Transverse colon (tissue), 4 donors: ENCODE measurements around the gene MED26. TPM values are rescaled to one million over a fixed set of nuclear protein-coding genes. Genes with fewer than 3 reads are reported as not detected.

Experiments used
- DNase-seq: peaks from one replicate; pipeline ENCODE4 v3.0.0-alpha.2; 2019
- H3K27ac ChIP-seq, 4 donors: fragments of 200-600 bp; sonication (generic); 2 replicates each; pipeline ENCODE4 v1.5.1; 2016 to 2018; ENCODE audit warnings: inconsistent platforms in 4 of 4
- H3K27me3 ChIP-seq: fragments of 200-600 bp; sonication (generic); 2 replicates; pipeline ENCODE4 v1.5.1; 2017; ENCODE audit warnings: inconsistent platforms
- H3K36me3 ChIP-seq, 4 donors: fragments of 200-600 bp; sonication (generic); 2 replicates each; pipeline ENCODE4 v1.5.1; 2017 to 2019; ENCODE audit warnings: inconsistent platforms in 4 of 4
- H3K4me1 ChIP-seq, 4 donors: fragments of 200-600 bp; sonication (generic); 2 replicates each; pipeline ENCODE4 v1.5.1; 2017 to 2020; ENCODE audit warnings: inconsistent platforms in 4 of 4
- H3K4me3 ChIP-seq, 4 donors: fragments of 200-600 bp; sonication (generic); 1 replicate in 1 of 4; 2 replicates in 3 of 4; pipeline versions ENCODE4 v1.5.1 to v1.6.1; 2017 to 2019; ENCODE audit warnings: inconsistent platforms in 4 of 4
- H3K9me3 ChIP-seq, 2 donors: fragments of 200-600 bp; sonication (generic); 2 replicates each; pipeline ENCODE4 v1.5.1; 2017 to 2019; ENCODE audit warnings: inconsistent platforms in 2 of 2
- CTCF ChIP-seq, 5 experiments: fragments of 200-600 bp in 3 of 5; fragments of 450-650 bp in 2 of 5; sonication (generic) in 3 of 5; IDR thresholded peaks; 1 replicate in 2 of 5; 2 replicates in 3 of 5; pipeline ENCODE4 v1.5.1; 2016 to 2017; ENCODE audit warnings: antibody characterized with exemption in 5 of 5, inconsistent platforms in 3 of 5, mild to moderate bottlenecking in 2 of 5, moderate library complexity in 1 of 5
- EP300 ChIP-seq: sonication (generic); formaldehyde crosslinking; IDR thresholded peaks from one replicate; pipeline ENCODE4 v1.6.1; 2017; ENCODE audit warnings: antibody characterized with exemption, low read depth
- POLR2A ChIP-seq: fragments of 450-650 bp; IDR thresholded peaks from one replicate; pipeline ENCODE4 v1.6.1; 2016; ENCODE audit warnings: antibody characterized with exemption, mild to moderate bottlenecking, moderate library complexity
- POLR2AphosphoS5 ChIP-seq, 3 donors: sonication (generic); formaldehyde crosslinking; IDR thresholded peaks; one replicate each; pipeline ENCODE4 v1.6.1; 2016; ENCODE audit warnings: antibody characterized with exemption in 3 of 3
- WGBS, 2 donors: methylation state at CpG; one replicate each; pipeline ENCODE4 v1.1.5; 2018; ENCODE audit warnings: low coverage in 1 of 2; 5-methylcytosine and 5-hydroxymethylcytosine counted together
- in situ Hi-C, 4 donors: fragments of 200-750 bp; cut with MboI; loops; one replicate each; pipeline versions ENCODE4 v1.15.0 to v1.15.1; 2017; ENCODE audit warnings: low sequenced_read_pairs in 3 of 4, low pct_ligation_motif_present in 1 of 4, low pct_unique_long_range_greater_than_20kb in 1 of 4
- intact Hi-C: fragments of 100-400 bp; cut with DNase I; formaldehyde crosslinking; loops from one replicate; pipeline ENCODE4 v1.15.1; 2023; ENCODE audit warnings: low total_unique reads
- total RNA-seq, 4 donors: library from RNA; depleted of rRNA; stranded (reverse); fragments of >200 nt; gene quantifications; one replicate each; pipeline ENCODE4 v1.1.0, GENCODE V29; 2016

Gene MED26
- total RNA-seq, 4 donors from 2014 or later = 7.8 to 15.0 (median 9.5) TPM

GRCh38 chr19:16627928-16628182 is 149 bp downstream of the MED26 start:
- in situ Hi-C loops (no loop called here), intact Hi-C loops (loop anchor here (10.0 kb wide), 1 partner anchor 53 kb away; the partner anchor contains the start of gene SLC35E1)
- peak overlapping the region; percentile 86 to 99 (median 98) for H3K4me3 ChIP-seq
- DNase-seq = no peak
- WGBS, 2 donors = 0% methylated on average over 3 of the region's 38 CpGs; no CpG with 5 or more reads in 1 of the 2 donors
- H3K4me1 ChIP-seq = peaks cover 20 to 33% (median 27%) of the 10 kb centered on the region in 4 donors
- peaks cover 0 to 11% (median under 1%) of the 10 kb centered on the region in 4 donors for H3K36me3 ChIP-seq
- H3K27me3 ChIP-seq = no peaks in the 10 kb centered on the region
- TF ChIP-seq POLR2A (no peak), EP300 (no peak), POLR2AphosphoS5 (IDR thresholded peaks at IDR 0.05) (no peak), CTCF (IDR thresholded peaks at IDR 0.05) (no peak)
- peak overlapping the region; percentile 91 to 98 (median 94) for H3K27ac ChIP-seq
- no peaks in the 10 kb centered on the region for H3K9me3 ChIP-seq

- DNase-seq = peak; percentile 24
- Histone ChIP-seq H3K4me1 (peaks cover 20 to 33% (median 27%) of the 10 kb centered on the region in 4 donors), H3K4me3 (peak overlapping the region; percentile 86 to 99 (median 98)), H3K36me3 (peaks cover 0 to 11% (median 0%) of the 10 kb centered on the region in 4 donors), H3K9me3 (no peaks in the 10 kb centered on the region), H3K27me3 (no peaks in the 10 kb centered on the region), H3K27ac (peak overlapping the region; percentile 91 to 98 (median 94))
- intact Hi-C loops (loop anchor here (10.0 kb wide), 1 partner anchor 53 kb away; the partner anchor contains the start of gene SLC35E1), in situ Hi-C loops (no loop called here)
- no peak for TF ChIP-seq CTCF (IDR thresholded peaks at IDR 0.05)
- no peak for TF ChIP-seq POLR2A
- no peak for TF ChIP-seq EP300
- no peak for TF ChIP-seq POLR2AphosphoS5 (IDR thresholded peaks at IDR 0.05)
- 0% methylated on average over 31 of the region's 52 CpGs; no CpG with 5 or more reads in 1 of the 2 donors for WGBS, 2 donors
These were observed 644 bp downstream of the MED26 start for GRCh38 chr19:16627193-16627927.

DNA sequence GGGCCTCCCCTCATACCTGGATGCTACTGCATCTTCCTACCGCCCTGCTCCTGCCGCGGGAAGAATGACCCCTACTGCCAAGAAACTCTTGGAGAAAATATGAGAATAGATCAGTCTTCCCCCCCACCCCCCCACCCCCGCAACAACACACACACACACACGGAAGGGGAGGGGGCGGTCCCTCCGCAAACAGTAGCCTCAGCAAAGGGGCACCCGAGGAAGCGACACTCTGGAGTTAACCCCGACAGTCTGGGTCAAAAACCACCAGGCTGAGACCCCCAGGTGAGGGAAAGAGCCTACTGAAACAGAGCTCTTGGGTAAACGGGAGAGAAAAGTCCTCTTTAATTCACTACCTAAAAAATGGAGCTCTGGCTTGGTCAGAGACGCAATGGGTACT is 1.2 kb downstream of the MED26 start:
- in situ Hi-C loops = no loop called here
- Histone ChIP-seq H3K36me3 (peaks cover 0 to 11% (median 0%) of the 10 kb centered on the region in 4 donors), H3K27me3 (no peaks in the 10 kb centered on the region), H3K27ac (peak overlapping the region; percentile 91 to 98 (median 94)), H3K9me3 (no peaks in the 10 kb centered on the region), H3K4me3 (peak overlapping the region; percentile 86 to 99 (median 98)), H3K4me1 (peaks cover 20 to 33% (median 27%) of the 10 kb centered on the region in 4 donors)
- intact Hi-C loops = loop anchor here (10.0 kb wide), 1 partner anchor 52 kb away; the partner anchor contains the start of gene SLC35E1
- no peak for TF ChIP-seq POLR2AphosphoS5 (IDR thresholded peaks at IDR 0.05)
- TF ChIP-seq CTCF (IDR thresholded peaks at IDR 0.05) = no peak
- no peak for TF ChIP-seq POLR2A
- no peak for TF ChIP-seq EP300
- WGBS, 2 donors = 2% methylated on average over 12 of the region's 12 CpGs; no CpG with 5 or more reads in 1 of the 2 donors
- DNase-seq = no peak

GRCh38 chr19:16625163-16625958 is 2.6 kb downstream of the MED26 start:
- H3K27ac ChIP-seq = no peak overlapping the region
- no peak for TF ChIP-seq POLR2AphosphoS5 (IDR thresholded peaks at IDR 0.05)
- TF ChIP-seq POLR2A = no peak
- no peak for TF ChIP-seq EP300
- TF ChIP-seq CTCF (IDR thresholded peaks at IDR 0.05) = no peak
- no peaks in the 10 kb centered on the region for H3K36me3 ChIP-seq
- in situ Hi-C loops (no loop called here), intact Hi-C loops (loop anchor here (10.0 kb wide), 1 partner anchor 51 kb away; the partner anchor contains the start of gene SLC35E1)
- H3K4me3 ChIP-seq = no peak overlapping the region
- 78 to 79% methylated on average over 13 to 16 of the region's 16 CpGs for WGBS, 2 donors
- no peak for DNase-seq
- H3K9me3 ChIP-seq = no peaks in the 10 kb centered on the region
- H3K4me1 ChIP-seq = peaks cover 22 to 40% (median 28%) of the 10 kb centered on the region in 4 donors
- no peaks in the 10 kb centered on the region for H3K27me3 ChIP-seq
